NCI-H2081 treated with DMSO at 0.1 percent for 48 hours (cell line): ENCODE data around the gene CDCP2.
"Not testable (repeated sequence)": the region's sequence is repeated elsewhere in the genome, so short reads cannot be mapped to it uniquely, and the experiment has no call there.

Source experiments
- DNase-seq: peaks from one replicate; lab custom pipeline; 2025; lab: John Stamatoyannopoulos, UW

The CDCP2 gene

DNA sequence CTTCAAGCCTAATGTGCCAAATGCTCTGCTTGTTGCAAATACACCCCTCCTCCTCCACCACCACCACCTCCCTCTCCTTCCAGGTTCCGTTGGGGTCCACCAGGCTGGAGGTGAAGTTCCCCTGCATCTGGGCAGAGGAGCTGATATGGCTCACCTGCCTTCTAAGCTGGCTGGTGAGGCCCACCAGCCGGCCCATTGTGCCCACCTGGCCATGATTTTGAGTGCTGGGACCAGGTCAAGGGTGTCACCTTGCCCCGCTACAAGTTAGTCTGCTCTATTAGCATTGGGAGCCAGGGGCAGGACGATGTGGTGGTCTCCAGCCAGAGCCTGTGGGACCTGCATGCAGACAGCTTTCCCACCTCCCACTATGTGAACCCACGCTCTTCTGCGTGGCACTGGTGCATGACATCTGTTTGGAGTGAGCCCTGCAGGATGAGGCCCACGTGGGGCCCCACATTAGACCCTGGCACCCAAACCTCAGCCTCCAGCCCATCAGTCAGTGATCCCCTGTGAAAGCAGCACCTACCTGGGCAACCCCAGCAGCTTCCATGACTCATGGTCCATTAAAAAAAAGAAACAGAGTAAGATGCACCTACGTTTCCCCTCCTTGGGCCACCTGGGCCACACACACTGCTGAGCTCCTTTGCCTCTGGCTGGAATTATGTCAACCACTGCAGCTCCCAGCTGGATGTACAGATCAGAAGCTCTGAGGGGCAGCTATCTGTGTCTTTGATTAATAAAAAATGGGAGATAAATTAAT lies 15.6 kb upstream of the CDCP2 start:
- no peak for DNase-seq

DNA sequence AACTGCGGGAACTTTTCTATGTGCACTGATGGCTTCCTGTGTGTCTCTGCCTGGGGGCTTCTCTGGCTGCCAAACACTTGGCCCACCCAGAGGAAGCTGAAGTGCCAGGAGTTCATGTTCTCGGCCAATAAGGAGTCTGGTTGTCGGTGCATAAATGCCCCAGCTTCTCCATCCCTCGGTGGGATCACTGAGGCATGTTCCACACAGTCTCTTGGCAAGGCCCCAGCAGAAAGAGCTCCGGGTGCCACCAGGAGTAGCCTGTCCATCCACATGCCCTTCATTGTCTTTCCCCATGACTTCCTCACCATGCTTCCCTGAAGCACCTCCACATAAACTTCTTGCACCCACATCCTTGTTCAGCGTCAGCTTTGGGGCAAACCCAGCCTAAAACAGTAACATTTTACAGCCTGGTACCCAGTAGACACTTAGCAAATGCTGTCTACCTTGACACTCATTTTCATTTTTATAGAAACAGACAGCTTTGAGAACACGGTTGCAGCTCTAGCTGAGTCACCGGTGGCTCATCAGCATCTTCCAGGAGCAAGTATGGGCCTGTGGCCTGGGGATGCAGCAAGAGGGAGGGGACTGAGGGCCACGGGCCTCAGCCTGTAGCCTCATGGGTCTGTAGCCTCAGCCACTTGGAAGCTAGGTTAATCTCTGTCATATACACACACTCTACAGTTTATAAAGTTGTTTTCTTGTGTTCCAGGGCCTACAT lies 14.8 kb upstream of the CDCP2 start:
- no peak for DNase-seq

DNA sequence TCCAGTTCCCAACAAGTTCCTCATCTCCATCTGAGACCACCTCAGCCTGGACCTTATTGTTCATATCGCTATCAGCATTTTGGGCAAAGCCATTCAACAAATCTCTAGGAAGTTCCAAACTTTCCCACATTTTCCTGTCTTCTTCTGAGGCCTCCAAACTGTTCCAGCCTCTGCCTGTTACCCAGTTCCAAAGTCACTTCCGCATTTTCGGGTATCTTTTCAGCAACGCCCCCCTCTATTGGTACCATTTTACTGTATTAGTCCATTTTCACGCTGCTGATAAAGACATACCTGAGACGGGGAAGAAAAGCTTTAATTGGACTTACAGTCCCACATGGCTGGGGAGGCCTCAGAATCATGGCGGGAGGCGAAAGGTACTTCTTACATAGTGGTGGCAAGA lies 13.6 kb upstream of the CDCP2 start:
- not testable (repeated sequence) for DNase-seq

DNA sequence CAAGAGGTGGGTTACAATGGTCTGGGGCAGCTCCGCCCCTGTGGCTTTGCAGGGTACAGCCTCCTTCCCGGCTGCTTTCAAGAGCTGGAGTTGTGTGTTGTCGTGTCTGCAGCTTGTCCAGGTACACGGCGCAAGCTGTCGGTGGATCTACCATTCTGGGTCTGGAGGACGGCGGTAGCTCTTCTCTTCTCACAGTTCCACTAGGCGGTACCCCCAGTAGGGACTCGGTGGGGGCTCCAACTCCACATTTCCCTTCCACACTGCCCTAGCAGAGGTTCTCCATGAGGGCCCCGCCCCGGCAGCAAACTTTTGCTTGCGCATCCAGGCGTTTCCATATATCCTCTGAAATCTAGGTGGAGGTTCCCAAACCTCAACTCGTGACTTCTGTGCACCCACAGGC lies 12.3 kb upstream of the CDCP2 start:
- DNase-seq: no peak

DNA sequence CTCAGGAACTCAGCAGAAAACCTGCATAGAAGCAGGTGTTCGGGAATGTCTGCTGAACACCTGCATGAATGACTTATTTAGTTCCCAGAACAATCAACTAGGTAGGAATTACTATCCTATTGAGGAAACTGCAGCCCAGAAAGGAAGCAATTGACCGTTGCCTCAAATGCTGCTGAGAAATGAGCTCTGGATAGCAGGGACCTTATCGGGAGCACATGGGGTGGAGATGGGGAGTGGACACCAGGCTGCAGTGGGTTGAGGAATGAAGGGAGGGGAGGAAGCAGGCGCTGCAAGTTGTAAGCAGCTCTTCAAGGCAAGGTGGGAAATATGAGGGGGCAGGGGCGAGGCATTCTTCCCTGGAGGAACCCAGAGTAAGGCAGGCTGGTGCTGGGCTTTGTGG lies 10.8 kb upstream of the CDCP2 start:
- DNase-seq: no peak

DNA sequence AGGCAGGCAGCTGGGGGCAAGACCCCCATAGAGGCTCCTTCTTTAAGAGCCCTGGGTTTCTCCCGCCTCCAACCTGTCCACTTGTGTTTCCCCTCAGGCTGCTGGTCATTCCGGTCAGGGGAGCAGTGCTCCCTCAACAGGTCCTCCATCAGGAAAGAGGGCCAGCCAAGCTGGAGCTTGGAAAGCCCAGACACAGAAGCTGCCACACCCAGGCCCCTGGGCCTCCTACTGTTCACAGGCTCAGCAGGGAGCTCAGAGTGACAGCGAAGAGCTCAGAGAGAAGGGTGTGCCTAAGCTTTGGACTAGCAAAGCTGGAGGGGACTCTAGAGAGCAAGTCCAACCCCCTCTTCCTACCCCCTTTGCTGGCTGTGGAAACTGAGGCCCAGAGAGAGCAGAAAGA lies 10.3 kb upstream of the CDCP2 start:
- no peak for DNase-seq

DNA sequence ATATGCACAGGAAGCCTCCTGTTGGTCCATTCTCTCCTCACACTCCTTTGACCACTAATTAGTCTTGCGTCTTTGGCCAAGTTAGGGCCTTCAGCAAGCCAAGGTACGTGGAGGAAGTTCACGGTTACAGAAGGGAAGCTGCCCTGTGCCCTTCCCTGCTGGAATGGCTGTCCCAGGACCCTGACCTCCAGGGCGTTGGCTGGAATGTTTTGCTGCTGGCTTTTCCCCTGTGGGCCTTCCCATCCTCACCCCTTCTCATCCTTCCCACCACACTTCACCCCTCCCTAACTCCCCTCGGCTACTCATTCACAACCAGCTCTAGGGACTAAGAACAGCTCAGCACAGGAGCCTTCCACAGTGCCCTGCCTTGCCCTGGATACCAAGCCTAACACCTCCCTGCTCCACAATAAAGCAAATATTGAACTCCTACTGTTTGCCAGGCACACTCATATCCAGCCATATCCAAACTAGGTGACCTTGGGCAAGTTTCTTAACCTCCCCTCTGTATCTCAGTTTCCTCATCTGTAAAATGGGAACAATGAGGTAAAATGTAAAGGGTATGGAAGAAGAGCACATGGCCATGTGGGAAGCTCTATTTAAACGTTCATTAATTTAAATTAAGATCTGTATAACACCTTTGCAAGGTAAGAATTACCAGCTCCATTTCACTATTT lies 8.8 kb upstream of the CDCP2 start:
- no peak for DNase-seq

DNA sequence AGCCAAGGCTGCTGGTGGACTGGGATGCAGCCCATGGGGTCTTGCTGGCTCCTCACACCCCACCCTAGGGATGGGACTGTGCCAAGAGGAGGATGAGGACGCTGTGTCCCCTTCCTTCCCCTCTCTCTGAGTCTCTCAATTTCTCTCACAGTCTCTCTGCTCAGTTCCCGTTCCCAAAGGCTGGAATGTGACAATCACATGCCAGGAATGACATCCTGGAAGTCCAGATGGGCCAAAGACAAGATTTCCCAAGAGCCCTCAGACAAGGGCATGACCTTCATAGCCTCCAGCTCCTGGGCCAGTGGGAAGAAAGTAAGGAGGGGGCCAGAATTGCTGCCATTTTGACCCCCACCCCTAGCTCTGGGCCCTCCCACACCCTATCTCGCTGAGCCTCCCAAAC lies 7.6 kb upstream of the CDCP2 start:
- DNase-seq: no peak

DNA sequence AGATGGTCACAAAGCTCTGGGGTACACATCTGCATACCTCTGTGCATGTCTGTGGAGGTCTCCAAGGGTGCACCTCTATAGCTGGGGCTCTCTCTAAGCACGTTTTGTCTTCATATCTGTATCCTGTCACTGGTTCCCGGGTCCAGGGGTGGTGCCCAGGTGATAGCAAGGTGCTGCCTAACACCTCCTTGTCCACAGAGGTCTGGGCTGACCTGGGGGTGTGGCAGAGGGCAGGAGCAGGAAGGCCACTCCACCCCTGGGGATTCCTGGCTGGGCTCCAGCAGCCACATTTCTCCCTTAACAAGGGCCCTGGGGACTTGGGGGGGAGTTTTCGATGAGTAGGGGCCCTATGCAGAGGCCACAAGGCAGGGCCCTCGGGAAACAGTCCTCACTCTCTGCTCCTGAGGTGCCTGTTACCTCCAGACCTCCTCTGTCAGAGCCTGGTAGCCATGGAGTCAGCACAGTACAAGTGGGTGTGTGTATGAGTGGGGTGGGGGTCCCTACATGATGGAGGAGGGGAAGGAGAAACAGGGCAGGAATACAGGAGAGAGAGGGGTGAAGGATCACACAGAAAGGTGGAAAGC lies 7.0 kb upstream of the CDCP2 start:
- no peak for DNase-seq

DNA sequence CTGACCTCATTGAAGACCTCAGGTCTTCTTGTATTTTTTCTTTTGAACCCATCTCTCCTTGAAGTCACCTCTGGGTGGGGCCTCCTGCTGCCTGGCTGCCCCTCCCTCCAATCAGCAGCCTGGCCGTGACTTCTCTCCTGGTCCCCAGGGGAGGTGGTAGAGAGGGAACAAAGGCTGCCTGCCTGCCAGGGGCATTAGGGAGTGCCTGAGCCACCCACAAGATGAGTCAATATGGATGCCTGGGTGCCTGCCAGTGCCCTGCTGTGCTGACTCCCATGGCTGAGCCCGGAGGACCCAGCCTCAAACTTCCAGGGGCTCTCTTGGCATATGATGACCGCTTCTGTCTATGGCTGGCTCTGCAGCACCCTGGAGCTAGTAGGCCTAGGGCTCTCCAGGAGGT lies 5.3 kb upstream of the CDCP2 start:
- DNase-seq: no peak

DNA sequence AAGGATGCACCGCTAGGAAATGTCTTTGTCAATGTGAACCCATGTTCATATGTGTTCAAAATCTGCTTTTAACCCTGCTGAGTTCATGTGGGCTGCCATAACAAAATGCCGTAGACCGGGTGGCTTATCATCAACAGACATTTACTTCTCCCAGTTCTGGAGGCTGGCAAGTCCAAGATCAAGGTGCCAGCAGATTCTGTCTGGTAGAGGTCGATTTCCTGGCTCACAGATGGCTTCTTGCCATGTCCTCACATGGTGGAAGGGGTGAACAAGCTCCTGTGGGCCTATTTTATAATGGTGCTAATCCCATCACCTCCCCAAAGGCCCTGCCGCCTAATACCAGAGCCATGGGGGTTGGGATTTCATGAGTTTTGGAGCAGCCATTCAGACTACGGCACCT lies 4.6 kb upstream of the CDCP2 start:
- no peak for DNase-seq

DNA sequence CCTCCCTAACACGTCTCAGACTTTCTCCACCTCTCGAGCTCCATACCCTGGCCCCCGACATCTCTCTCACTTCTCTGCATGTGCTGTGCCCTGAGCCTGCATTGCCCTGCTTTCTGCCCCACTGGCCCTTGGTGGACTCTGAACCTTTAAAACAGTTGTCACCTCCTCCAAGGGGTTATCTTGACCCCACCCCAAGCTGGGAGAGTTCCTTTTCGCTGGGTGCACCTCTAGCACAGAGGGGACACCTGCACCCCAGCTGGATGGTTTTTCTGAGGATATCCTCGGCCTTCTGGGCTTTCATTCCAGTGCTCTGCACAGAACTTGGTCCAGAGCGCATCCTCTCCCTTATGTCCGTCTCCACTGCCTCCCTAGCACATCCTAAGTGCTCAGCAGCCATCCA lies 4.2 kb upstream of the CDCP2 start:
- DNase-seq: no peak

DNA sequence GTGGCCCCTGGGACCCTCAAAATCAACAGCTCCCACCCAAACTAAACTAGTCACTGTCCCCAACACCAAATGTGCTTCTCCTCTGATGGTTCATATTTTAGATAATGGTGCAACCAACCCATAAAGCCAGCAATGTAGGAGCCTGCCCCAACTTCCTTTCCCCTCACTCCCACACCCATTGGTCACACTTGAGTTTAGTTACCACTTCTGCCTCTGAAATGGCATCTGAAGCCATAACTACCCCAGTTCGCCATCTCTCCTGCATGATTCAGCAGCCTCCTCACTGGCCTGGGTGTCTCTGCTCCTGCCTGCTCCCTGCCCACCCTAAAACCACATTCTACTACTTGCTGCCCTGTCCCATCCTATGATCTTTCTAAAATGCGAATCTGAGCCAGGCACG lies 3.4 kb upstream of the CDCP2 start:
- DNase-seq: no peak

DNA sequence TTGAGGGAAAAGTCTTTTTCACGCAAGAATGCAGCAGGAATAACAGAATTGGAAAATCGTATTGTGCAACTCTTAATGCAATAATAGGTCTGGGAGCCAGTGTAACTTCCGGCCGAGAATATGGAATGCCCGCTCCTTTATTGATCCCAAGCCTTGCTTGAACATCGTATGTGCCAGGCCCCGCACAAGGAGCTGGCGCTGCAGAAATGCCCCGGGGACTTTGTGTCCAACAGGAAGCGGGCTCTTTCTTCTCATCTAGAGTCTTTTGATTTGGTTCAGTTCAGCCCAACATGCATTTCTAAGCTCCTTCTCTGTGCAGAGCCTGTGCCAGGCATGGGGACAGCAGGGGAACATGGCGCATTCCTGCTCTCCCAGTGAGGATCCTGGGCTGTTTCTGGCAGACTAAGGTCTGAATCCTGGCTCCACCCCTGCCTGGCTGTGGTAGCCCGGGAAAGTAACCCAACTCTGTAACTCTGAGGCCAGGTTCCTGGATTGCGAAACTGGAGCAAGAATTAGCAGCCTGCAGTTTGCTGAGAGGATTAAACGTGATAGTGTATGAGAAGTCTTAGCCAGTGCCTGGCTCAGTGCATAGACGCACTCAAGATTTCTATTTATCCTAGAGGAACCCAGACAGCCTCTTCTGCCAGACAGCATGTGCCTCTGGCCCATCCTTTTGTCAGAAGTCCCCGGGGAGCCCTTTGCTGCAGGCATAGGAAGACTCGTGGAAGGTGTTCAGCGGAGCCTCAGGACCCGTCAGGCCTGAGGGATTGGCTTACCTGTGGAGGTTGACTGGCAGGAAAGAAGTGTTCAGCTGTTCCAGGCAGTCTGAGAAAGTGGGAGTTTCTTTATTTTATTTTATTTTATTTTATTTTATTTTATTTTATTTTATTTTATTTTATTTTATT lies 987 bp upstream of the CDCP2 start:
- no peak for DNase-seq

DNA sequence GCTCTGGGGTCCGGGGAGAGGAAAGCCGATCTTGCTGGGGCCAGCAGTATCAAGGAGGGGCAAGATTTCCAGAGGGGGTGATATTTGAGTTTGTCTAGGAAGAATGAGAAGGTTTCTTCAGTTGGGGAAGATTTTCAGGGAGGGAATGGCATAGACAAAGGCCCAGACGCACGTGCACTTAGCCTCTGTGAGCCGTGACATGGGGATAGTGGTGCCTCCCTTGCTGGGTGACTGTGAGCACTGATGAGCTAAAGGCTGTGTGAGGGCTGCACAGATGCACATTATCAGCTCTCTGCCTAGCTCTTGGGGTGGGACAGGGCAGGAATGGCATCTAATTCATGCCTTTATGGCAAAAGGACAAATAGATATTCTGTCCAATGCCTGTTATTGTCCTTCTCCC lies 1.8 kb downstream of the CDCP2 start:
- DNase-seq: no peak

DNA sequence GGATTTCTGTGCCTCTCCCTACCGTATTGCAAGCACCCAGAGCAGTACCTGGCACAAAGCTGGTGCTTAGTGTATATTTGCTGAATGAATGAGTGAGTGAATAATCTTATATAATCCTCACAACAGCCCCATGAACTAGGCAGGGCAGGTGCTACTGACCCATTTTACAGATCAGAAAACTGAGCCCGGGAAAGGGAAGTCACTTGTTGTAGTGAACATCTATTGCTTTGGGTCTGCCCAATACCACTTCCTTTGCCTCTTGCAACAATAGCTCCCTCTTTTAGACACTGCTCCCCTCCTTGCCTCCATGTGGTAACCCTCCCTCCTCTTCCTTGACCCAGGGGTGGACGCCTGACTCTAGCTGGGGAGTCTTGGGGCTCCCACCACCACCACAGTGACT lies 3.1 kb downstream of the CDCP2 start:
- DNase-seq: no peak

DNA sequence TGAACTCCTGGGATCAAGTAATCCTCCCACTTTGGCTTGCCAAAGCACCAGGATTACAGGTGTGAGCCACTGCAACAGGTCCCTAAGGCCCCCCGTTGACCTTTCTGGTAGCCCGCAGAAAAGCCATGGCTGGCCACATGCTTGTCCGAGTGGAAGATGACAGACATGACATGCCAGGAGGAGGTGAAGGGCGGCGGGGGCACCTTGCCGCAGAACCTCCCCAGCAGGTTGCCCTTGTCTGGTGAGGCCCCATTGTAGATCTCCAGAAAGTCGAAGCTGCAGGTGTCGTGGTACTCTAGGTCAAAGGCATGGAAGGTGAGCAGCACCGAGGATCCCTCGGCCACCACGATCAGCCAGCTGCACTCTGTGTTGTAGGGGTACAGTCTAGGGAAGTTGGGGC lies 8.4 kb downstream of the CDCP2 start:
- no peak for DNase-seq

DNA sequence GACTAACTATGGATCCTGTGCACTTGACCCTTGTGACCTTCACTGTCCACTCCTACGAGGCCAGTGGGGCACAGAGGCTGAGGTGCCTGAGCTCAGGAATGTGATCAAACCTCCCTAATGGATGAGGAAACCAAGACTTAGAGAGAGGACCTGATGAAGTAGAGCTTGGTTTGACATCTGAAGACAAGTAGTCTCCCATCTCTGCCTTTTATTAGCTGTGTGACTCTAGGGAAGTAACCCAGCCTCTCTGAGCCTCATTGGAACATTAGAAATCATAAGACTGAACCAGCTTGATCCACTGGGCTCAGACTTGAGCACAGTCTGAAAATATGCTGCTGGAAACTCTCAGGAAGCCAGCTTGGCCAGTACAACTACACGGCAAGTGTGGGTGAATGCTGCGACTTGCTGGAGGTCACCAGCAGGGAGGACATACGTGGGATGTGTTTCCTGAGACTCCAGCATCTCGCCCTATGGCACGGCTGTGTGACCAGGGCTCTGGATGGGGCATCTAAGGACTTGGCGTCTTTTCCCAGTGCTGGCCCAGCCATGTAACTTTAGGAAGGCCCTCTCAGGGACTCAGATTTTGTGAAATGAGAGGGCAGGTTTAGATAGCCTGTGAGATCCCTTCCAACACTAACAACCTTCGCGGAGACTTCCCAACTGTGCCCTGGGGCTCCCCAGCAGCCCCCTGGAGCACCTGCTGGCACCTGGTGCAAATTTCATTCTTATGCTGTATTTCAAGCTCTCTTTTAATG lies 10.5 kb downstream of the CDCP2 start:
- no peak for DNase-seq

DNA sequence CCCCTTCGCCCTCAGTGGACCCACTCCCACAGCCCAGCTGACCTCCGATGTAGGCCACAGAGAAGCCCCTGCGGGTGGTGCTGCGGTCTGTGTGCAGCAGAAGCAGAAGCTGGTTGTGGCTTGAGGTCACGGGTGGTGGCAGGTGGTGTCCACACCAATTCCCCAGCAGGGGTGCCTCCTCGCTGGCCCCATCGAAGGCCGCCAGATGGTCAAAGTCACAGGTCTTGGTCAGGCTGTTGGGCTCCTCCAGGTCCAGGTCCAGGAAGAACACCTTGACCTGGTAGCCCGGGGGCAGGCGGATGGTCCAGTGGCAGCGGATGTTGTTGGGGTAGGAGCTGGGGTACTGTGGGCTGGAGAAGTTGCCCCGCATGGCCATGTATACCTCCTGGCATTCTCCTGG lies 13.1 kb downstream of the CDCP2 start:
- no peak for DNase-seq

DNA sequence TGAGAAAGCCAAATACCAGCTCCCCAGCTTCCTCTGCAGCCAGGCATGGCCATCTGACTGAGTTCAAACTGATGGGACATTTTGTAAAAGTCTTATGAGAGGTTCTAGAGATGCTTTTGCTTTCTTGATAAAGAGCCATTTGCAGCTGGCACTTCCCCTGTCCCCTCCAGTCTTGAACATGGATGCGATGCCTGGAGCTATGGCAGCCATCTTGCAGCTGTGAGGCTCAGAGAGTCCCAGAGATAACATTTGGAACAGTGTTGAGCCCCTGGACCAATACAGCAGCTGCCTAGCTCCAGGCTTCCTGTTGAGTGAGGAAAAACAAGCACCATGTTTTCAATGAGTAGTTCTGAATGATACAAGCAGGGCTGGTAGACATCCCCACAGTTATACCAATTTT lies 13.8 kb downstream of the CDCP2 start:
- DNase-seq: no peak

DNA sequence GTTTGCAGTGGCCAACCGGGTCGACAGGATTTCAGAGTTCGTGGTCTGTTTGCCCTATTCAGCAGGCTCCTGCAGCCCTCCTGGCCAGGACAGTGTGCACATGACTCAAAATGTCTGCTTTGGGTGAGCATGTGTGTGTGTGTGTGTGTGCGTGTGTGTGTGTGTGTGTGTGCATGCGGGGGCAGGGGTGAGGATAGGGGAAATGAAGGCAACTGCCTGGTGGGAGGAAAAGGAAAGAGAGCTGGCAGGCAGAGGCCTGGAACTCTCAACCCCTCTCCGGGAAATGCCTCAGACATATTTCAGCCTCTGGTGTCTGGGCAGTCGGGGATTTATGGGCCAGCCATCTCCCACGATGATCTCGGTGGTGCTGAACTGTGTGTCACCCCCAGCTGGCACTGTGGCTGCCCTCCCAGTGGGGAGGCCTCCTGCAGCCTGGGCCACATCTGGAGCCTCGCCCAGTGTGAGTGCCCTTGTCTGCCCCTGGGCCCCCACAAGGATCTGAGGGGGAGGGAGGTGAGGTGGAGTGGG lies 15.2 kb downstream of the CDCP2 start:
- no peak for DNase-seq
